NCI-H345 treated with DMSO at 0.1 percent for 48 hours (cell line): ENCODE measurements around the gene REEP2.

Experiments
- DNase-seq: peaks from one replicate; lab custom pipeline; 2025; ENCODE audit not compliant: unreplicated experiment; lab: John Stamatoyannopoulos, UW

Gene REEP2

GRCh38 chr5:138495351-138495750, 56.5 kb downstream of the REEP2 start:
- no peak for DNase-seq
